ENCODE measurements around the gene AKR1C3. TPM values are rescaled to one million over a fixed set of nuclear protein-coding genes. Genes with fewer than 3 reads are reported as not detected.
"Not testable (repeated sequence)": the region's sequence is repeated elsewhere in the genome, so short reads cannot be mapped to it uniquely, and the experiment has no call there.

AKR1C3 gene
- total RNA-seq, 1 experiment from 2014 or later, result 24.0 TPM

DNA sequence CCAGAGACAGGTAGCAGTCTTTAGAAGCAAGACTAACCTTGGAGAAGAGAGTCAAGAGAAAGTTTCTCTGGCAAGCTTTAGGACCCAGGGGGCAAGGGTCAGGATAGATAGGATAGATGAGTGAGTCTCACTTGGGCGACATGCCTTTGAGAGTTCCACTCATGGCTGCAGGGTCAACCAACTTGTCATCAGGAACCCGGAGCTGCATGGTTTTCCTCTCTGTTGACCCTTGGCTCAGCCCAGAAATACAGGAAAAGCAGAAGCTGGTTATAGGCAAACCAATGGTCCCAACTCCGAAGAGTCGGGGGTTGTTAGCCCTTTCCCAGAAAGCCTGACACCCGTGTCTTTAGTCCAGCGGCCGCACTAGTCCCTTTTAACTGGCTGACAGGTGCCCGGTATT is 34.9 kb upstream of the AKR1C3 start:
- H3K27me3 ChIP-seq (ENCODE audit: low read length); H3F3A ChIP-seq (ENCODE audit: low read length, unreplicated experiment); ATAC-seq: not testable (repeated sequence)

DNA sequence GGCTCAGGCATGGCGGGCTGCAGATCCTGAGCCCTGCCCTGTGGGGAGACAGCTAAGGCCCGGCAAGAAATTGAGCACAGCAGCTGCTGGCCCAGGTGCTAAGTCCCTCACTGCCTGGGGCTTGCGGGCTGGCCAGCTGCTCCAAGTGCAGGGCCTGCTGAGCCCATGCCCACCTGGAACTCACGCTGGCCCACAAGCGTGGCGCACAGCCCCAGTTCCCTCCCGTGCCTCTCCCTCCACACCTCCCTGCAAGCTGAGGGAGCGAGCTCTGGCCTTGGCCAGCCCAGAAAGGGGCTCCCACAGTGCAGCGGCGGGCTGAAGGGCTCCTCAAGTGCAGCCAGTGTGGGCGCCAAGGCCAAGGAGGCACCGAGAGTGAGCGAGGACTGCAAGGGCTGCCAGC is 33.4 kb upstream of the AKR1C3 start:
- CTCF ChIA-PET; POLR2A ChIA-PET (ENCODE audit: unreplicated experiment); H2AFZ ChIP-seq (ENCODE audit: low read length); H3F3A ChIP-seq (ENCODE audit: low read length, unreplicated experiment); H3K9me3 ChIP-seq (ENCODE audit: low read length); H3K27me3 ChIP-seq (ENCODE audit: low read length); H3K4me2 ChIP-seq (ENCODE audit: low read length); H3K4me1 ChIP-seq (ENCODE audit: insufficient read depth, low read length); H3K27ac ChIP-seq (ENCODE audit: low read length); H3K9me2 ChIP-seq (replicated peaks; ENCODE audit: low read length); H3K9ac ChIP-seq (ENCODE audit: low read length); BruUV-seq (replicated peaks); H3K79me2 ChIP-seq (ENCODE audit: low read length); H4K20me1 ChIP-seq (ENCODE audit: low read length); H3K36me3 ChIP-seq (ENCODE audit: low read depth, low read length); ATAC-seq; H3K4me3 ChIP-seq (ENCODE audit: low read length); intact Hi-C loops (cut with micrococcal nuclease); DNase-seq: not testable (repeated sequence)

More for the DNA sequence above, 34.9 kb upstream of the AKR1C3 start:
- H3K36me3 ChIP-seq (ENCODE audit: low read depth, low read length); DNase-seq; H3K9me3 ChIP-seq (ENCODE audit: low read length); POLR2A ChIA-PET (ENCODE audit: unreplicated experiment); H3K9me2 ChIP-seq (replicated peaks; ENCODE audit: low read length); H4K20me1 ChIP-seq (ENCODE audit: low read length); CTCF ChIA-PET; H3K4me3 ChIP-seq (ENCODE audit: low read length); intact Hi-C loops (cut with micrococcal nuclease); H2AFZ ChIP-seq (ENCODE audit: low read length); H3K4me2 ChIP-seq (ENCODE audit: low read length); H3K27ac ChIP-seq (ENCODE audit: low read length); H3K4me1 ChIP-seq (ENCODE audit: insufficient read depth, low read length); H3K9ac ChIP-seq (ENCODE audit: low read length); BruUV-seq (replicated peaks); H3K79me2 ChIP-seq (ENCODE audit: low read length): not testable (repeated sequence)

DNA sequence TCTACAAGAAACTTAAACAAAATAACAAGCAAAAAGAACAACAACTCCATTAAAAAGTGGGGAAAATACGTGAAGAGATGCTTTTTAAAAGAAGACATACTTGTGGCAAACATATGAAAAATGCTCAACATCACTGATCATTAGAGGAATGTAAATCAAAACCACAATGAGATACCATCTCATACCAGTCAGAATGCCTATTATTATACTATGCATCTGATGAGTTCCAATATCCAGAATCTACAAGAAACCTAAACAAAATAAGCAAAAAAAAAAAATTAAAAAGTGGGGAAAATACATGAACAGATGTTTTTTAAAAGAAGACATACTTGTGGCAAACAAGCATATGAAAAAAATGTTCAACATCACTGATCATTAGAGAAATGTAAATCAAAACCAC is 29.6 kb upstream of the AKR1C3 start:
- intact Hi-C loops (cut with micrococcal nuclease), result no loop called here
- ATAC-seq (no peak), DNase-seq (no peak)
- no peaks in the 10 kb centered on the region for H3K9me2 ChIP-seq (replicated peaks; ENCODE audit: low read length)
- no peak overlapping the region for H3K4me3 ChIP-seq (ENCODE audit: low read length)
- H3K9ac ChIP-seq (ENCODE audit: low read length), result no peak overlapping the region
- H3K27ac ChIP-seq (ENCODE audit: low read length), result no peak overlapping the region
- H3K9me3 ChIP-seq (ENCODE audit: low read length), result no peaks in the 10 kb centered on the region
- H3K27me3 ChIP-seq (ENCODE audit: low read length), result no peaks in the 10 kb centered on the region
- H3K4me2 ChIP-seq (ENCODE audit: low read length), result no peak overlapping the region
- no peaks in the 10 kb centered on the region for H3F3A ChIP-seq (ENCODE audit: low read length, unreplicated experiment)
- no peaks in the 10 kb centered on the region for H3K79me2 ChIP-seq (ENCODE audit: low read length)
- H3K36me3 ChIP-seq (ENCODE audit: low read depth, low read length), result no peaks in the 10 kb centered on the region
- H2AFZ ChIP-seq (ENCODE audit: low read length), result no peak overlapping the region
- no peak for TF ChIP-seq EZH2 (IDR thresholded peaks at IDR 0.05; ENCODE audit: low read length, unreplicated experiment)
- TF ChIP-seq, protein P1, sequence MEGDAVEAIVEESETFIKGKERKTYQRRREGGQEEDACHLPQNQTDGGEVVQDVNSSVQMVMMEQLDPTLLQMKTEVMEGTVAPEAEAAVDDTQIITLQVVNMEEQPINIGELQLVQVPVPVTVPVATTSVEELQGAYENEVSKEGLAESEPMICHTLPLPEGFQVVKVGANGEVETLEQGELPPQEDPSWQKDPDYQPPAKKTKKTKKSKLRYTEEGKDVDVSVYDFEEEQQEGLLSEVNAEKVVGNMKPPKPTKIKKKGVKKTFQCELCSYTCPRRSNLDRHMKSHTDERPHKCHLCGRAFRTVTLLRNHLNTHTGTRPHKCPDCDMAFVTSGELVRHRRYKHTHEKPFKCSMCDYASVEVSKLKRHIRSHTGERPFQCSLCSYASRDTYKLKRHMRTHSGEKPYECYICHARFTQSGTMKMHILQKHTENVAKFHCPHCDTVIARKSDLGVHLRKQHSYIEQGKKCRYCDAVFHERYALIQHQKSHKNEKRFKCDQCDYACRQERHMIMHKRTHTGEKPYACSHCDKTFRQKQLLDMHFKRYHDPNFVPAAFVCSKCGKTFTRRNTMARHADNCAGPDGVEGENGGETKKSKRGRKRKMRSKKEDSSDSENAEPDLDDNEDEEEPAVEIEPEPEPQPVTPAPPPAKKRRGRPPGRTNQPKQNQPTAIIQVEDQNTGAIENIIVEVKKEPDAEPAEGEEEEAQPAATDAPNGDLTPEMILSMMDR (conservative IDR thresholded peaks at IDR 0.05; ENCODE audit: low read depth, low read length), result no peak
- no peak for TF ChIP-seq EZH2phosphoT487 (IDR thresholded peaks at IDR 0.05; ENCODE audit: borderline replicate concordance, low read length)
- ChIA-PET POLR2A (ENCODE audit: unreplicated experiment) (no interaction called here), CTCF (no interaction called here)
- no TSS peak for BruUV-seq (replicated peaks)
- H3K4me1 ChIP-seq (ENCODE audit: insufficient read depth, low read length), result no peaks in the 10 kb centered on the region
- H4K20me1 ChIP-seq (ENCODE audit: low read length), result no peaks in the 10 kb centered on the region

DNA sequence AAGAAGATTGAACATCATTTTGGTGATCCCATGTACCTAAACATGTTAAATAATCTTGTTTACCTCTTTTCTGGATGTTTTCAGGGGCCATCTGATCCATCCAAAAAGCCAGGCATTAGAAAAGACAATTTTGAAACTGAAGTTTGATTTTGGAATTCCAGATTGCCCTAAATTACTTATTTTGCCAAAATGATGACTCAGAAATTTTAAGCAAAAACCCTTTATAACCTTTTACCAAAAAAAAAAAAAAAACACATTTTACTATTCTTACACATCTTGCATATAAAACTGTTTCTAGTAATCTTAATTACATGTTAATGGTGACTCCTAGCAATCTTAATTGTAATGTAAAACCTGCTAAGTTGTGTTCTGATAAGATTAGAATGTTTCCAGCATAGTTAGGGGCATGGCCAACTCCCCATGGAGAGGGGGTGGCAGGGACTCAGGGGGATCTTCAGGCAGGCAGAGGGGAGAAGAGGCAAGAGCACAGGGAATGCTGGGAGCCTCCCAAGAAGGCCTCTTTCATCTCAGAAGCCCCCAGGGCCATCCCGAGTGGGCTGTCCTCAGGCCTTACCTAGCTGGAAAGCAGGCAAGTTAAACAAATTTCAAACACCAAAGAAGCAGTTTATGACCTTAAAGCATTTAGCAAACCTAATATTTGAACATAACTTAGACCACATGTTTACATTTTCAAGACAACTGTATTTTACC is 25.8 kb upstream of the AKR1C3 start:
- Histone ChIP-seq H3K9ac (ENCODE audit: low read length) (no peak overlapping the region), H3K4me1 (ENCODE audit: insufficient read depth, low read length) (peaks cover 9% of the 10 kb centered on the region; the same call in 1 of the 2 replicates), H3F3A (ENCODE audit: low read length, unreplicated experiment) (no peaks in the 10 kb centered on the region), H3K9me3 (ENCODE audit: low read length) (no peaks in the 10 kb centered on the region), H3K36me3 (ENCODE audit: low read depth, low read length) (no peaks in the 10 kb centered on the region), H3K4me3 (ENCODE audit: low read length) (no peak overlapping the region), H2AFZ (ENCODE audit: low read length) (no peak overlapping the region), H3K27me3 (ENCODE audit: low read length) (no peaks in the 10 kb centered on the region), H3K79me2 (ENCODE audit: low read length) (no peaks in the 10 kb centered on the region), H3K9me2 (replicated peaks; ENCODE audit: low read length) (no peaks in the 10 kb centered on the region), H4K20me1 (ENCODE audit: low read length) (no peaks in the 10 kb centered on the region), H3K27ac (ENCODE audit: low read length) (no peak overlapping the region), H3K4me2 (ENCODE audit: low read length) (no peak overlapping the region)
- ATAC-seq (no peak), DNase-seq (no peak)
- ChIA-PET CTCF (no interaction called here), POLR2A (ENCODE audit: unreplicated experiment) (no interaction called here)
- TF ChIP-seq EZH2phosphoT487 (IDR thresholded peaks at IDR 0.05; ENCODE audit: borderline replicate concordance, low read length) (no peak), EZH2 (IDR thresholded peaks at IDR 0.05; ENCODE audit: low read length, unreplicated experiment) (no peak)
- TF ChIP-seq, protein P1 (conservative IDR thresholded peaks at IDR 0.05; ENCODE audit: low read depth, low read length), result no peak
- no TSS peak for BruUV-seq (replicated peaks)
- intact Hi-C loops (cut with micrococcal nuclease), result no loop called here
